Mesothelial cell of epicardium (in vitro differentiated cells): Measurements from ENCODE around the gene DENND2D. TPM values are rescaled to one million over a fixed set of nuclear protein-coding genes. Genes with fewer than 3 reads are reported as not detected.

Experiments used
- DNase-seq, 2 experiments: peaks; one replicate each; pipeline ENCODE4 v3.0.0; 2021; ENCODE audit warnings: low spot score in 2 of 2; ENCODE audit not compliant: unreplicated experiment in 2 of 2
- H3K27ac Mint-ChIP-seq: 2 replicates; pipeline ENCODE4 v1.8.0; 2021; ENCODE audit warnings: mixed read lengths
- H3K27me3 Mint-ChIP-seq: 2 replicates; pipeline ENCODE4 v1.8.0; 2021; ENCODE audit warnings: low read depth, mixed read lengths
- H3K36me3 Mint-ChIP-seq: 2 replicates; pipeline ENCODE4 v1.8.0; 2021; ENCODE audit warnings: mixed read lengths
- H3K4me1 Mint-ChIP-seq: 2 replicates; pipeline ENCODE4 v1.8.0; 2021; ENCODE audit warnings: mixed read lengths
- H3K4me3 Mint-ChIP-seq: 2 replicates; pipeline ENCODE4 v1.8.0; 2021; ENCODE audit warnings: mild to moderate bottlenecking, moderate library complexity, mixed read lengths
- H3K9me3 Mint-ChIP-seq: 2 replicates; pipeline ENCODE4 v1.8.0; 2021; ENCODE audit warnings: mixed read lengths
- CTCF ChIP-seq: fragments of 200-600 bp; sonication (generic); IDR thresholded peaks from one replicate; pipeline ENCODE4 v1.5.0; 2021; ENCODE audit warnings: antibody characterized with exemption; ENCODE audit not compliant: unreplicated experiment
- total RNA-seq: library from RNA; stranded (reverse); gene quantifications from 3 replicates; pipeline ENCODE4 v1.2.1, GENCODE V29; 2021

The DENND2D gene
- total RNA-seq, 1 donor from 2014 or later, result 4.8 TPM

GRCh38 chr1:111208921-111209320 is 8.5 kb upstream of the DENND2D start:
- Mint-ChIP-seq H3K4me3 (no peak overlapping the region), H3K27me3 (peaks cover 5% of the 10 kb centered on the region), H3K27ac (no peak overlapping the region), H3K4me1 (peaks cover 3% of the 10 kb centered on the region), H3K9me3 (no peaks in the 10 kb centered on the region), H3K36me3 (no peaks in the 10 kb centered on the region)
- no peak for DNase-seq
- no peak for TF ChIP-seq CTCF

- Mint-ChIP-seq H3K27me3 (peaks cover 5% of the 10 kb centered on the region), H3K9me3 (no peaks in the 10 kb centered on the region), H3K4me3 (no peak overlapping the region), H3K4me1 (peaks cover 13% of the 10 kb centered on the region), H3K27ac (no peak overlapping the region), H3K36me3 (no peaks in the 10 kb centered on the region)
- no peak for TF ChIP-seq CTCF
- no peak for DNase-seq
These were observed 5.2 kb upstream of the DENND2D start for GRCh38 chr1:111205714-111206050.

GRCh38 chr1:111204983-111205713 is 4.7 kb upstream of the DENND2D start:
- H3K9me3 Mint-ChIP-seq, result no peaks in the 10 kb centered on the region
- peaks cover 5% of the 10 kb centered on the region for H3K27me3 Mint-ChIP-seq
- peaks cover 13% of the 10 kb centered on the region for H3K4me1 Mint-ChIP-seq
- H3K36me3 Mint-ChIP-seq, result no peaks in the 10 kb centered on the region
- no peak for TF ChIP-seq CTCF
- DNase-seq, result no peak
- H3K4me3 Mint-ChIP-seq, result peak overlapping the region; percentile 59
- H3K27ac Mint-ChIP-seq, result no peak overlapping the region

GRCh38 chr1:111204201-111204982 is 3.9 kb upstream of the DENND2D start:
- Mint-ChIP-seq H3K4me3 (peak overlapping the region; percentile 59), H3K27me3 (peaks cover 5% of the 10 kb centered on the region), H3K36me3 (no peaks in the 10 kb centered on the region), H3K27ac (no peak overlapping the region), H3K4me1 (peaks cover 13% of the 10 kb centered on the region), H3K9me3 (no peaks in the 10 kb centered on the region)
- no peak for TF ChIP-seq CTCF
- DNase-seq, result no peak

- no peak overlapping the region for H3K27ac Mint-ChIP-seq
These were observed 3.3 kb upstream of the DENND2D start for GRCh38 chr1:111203681-111204200.

More at GRCh38 chr1:111203681-111204200, 3.3 kb upstream of the DENND2D start:
- TF ChIP-seq CTCF, result no peak
- no peaks in the 10 kb centered on the region for H3K36me3 Mint-ChIP-seq
- H3K4me1 Mint-ChIP-seq, result peaks cover 13% of the 10 kb centered on the region
- peak overlapping the region; percentile 17 for H3K4me3 Mint-ChIP-seq
- H3K27me3 Mint-ChIP-seq, result peaks cover 5% of the 10 kb centered on the region
- DNase-seq, result no peak
- no peaks in the 10 kb centered on the region for H3K9me3 Mint-ChIP-seq
